Measurements from ENCODE around the gene TMEM127. TPM values are rescaled to one million over a fixed set of nuclear protein-coding genes. Genes with fewer than 3 reads are reported as not detected.
A peak's percentile ranks its signal among the peaks of the same experiment; 100 is the strongest.
"Not testable (repeated sequence)": the region's sequence is repeated elsewhere in the genome, so short reads cannot be mapped to it uniquely, and the experiment has no call there.

Gene TMEM127
- total RNA-seq, 2 donors from 2014 or later = 49.2 to 52.4 TPM

GRCh38 chr2:96267159-96267971, 1.6 kb upstream of the TMEM127 start:
- intact Hi-C loops (cut with DNase I) = loop anchor here in 1 of 2 donors (10.0 kb wide), 1 partner anchor 63 kb away; the partner anchor contains the start of gene STARD7
- DNase-seq (ENCODE audit: low spot score) = no peak

GRCh38 chr2:96265349-96265839, 403 bp downstream of the TMEM127 start:
- intact Hi-C loops (cut with DNase I) = loop anchor here in 1 of 2 donors (10.0 kb wide), 1 partner anchor 61 kb away; the partner anchor contains the start of gene STARD7
- peak; percentile 86 for DNase-seq (ENCODE audit: low spot score)

GRCh38 chr2:96264656-96265348, 995 bp downstream of the TMEM127 start:
- no peak for DNase-seq (ENCODE audit: low spot score)
- intact Hi-C loops (cut with DNase I) = loop anchor here in 1 of 2 donors (10.0 kb wide), 1 partner anchor 60 kb away; the partner anchor contains the start of gene STARD7

GRCh38 chr2:96264086-96264485, 1.7 kb downstream of the TMEM127 start:
- intact Hi-C loops (cut with DNase I) = loop anchor here in 1 of 2 donors (10.0 kb wide), 1 partner anchor 59 kb away; the partner anchor contains the start of gene STARD7
- DNase-seq (ENCODE audit: low spot score) = no peak

- intact Hi-C loops (cut with DNase I) = loop anchor here in 1 of 2 donors (10.0 kb wide), 1 partner anchor 58 kb away; the partner anchor contains the start of gene STARD7
- DNase-seq (ENCODE audit: low spot score) = no peak
Observed at GRCh38 chr2:96262306-96262705, 3.5 kb downstream of the TMEM127 start.

GRCh38 chr2:96261328-96262003, 4.3 kb downstream of the TMEM127 start:
- no peak for DNase-seq (ENCODE audit: low spot score)
- intact Hi-C loops (cut with DNase I) = loop anchor here in 1 of 2 donors (10.0 kb wide), 1 partner anchor 57 kb away; the partner anchor contains the start of gene STARD7

GRCh38 chr2:96260387-96261260, 5.2 kb downstream of the TMEM127 start:
- no peak for DNase-seq (ENCODE audit: low spot score)
- intact Hi-C loops (cut with DNase I) = loop anchor here in 1 of 2 donors (10.0 kb wide), 1 partner anchor 56 kb away; the partner anchor contains the start of gene STARD7

- DNase-seq (ENCODE audit: low spot score) = no peak
- intact Hi-C loops (cut with DNase I) = no loop called here
Observed at GRCh38 chr2:96259497-96259921, 6.3 kb downstream of the TMEM127 start.

GRCh38 chr2:96258166-96259022, 7.4 kb downstream of the TMEM127 start:
- intact Hi-C loops (cut with DNase I) = no loop called here
- DNase-seq (ENCODE audit: low spot score) = no peak

GRCh38 chr2:96257744-96258143, 8.1 kb downstream of the TMEM127 start:
- intact Hi-C loops (cut with DNase I); DNase-seq (ENCODE audit: low spot score): not testable (repeated sequence)

- intact Hi-C loops (cut with DNase I) = no loop called here
- no peak for DNase-seq (ENCODE audit: low spot score)
Observed at GRCh38 chr2:96256611-96257113, 9.1 kb downstream of the TMEM127 start.

GRCh38 chr2:96254571-96254970, 11.2 kb downstream of the TMEM127 start:
- intact Hi-C loops (cut with DNase I) = loop anchor here in 1 of 2 donors (5.0 kb wide), 1 partner anchor 47 kb away; the partner anchor contains the start of gene STARD7
- no peak for DNase-seq (ENCODE audit: low spot score)

GRCh38 chr2:96253006-96253405, 12.8 kb downstream of the TMEM127 start:
- no peak for DNase-seq (ENCODE audit: low spot score)
- intact Hi-C loops (cut with DNase I) = loop anchor here in 1 of 2 donors (5.0 kb wide), 1 partner anchor 46 kb away; the partner anchor contains the start of gene STARD7

GRCh38 chr2:96252526-96252925, 13.3 kb downstream of the TMEM127 start:
- intact Hi-C loops (cut with DNase I) = loop anchor here in 1 of 2 donors (5.0 kb wide), 1 partner anchor 45 kb away; the partner anchor contains the start of gene STARD7
- no peak for DNase-seq (ENCODE audit: low spot score)

- peak; percentile 92 for DNase-seq (ENCODE audit: low spot score)
- intact Hi-C loops (cut with DNase I) = loop anchor here (1.0 to 5.0 kb wide), 2 partner anchors 16 to 45 kb away; partner anchors contain the start of gene STARD7 (in 1 of the 2)
Observed at GRCh38 chr2:96251721-96252292, 14.0 kb downstream of the TMEM127 start.

- intact Hi-C loops (cut with DNase I) = loop anchor here in 1 of 2 donors (5.0 kb wide), 1 partner anchor 43 kb away; the partner anchor contains the start of gene STARD7
- no peak for DNase-seq (ENCODE audit: low spot score)
Observed at GRCh38 chr2:96250188-96250587, 15.6 kb downstream of the TMEM127 start.
